T-helper 22 cell (primary cell): Measurements from ENCODE around the gene HYI.

Source experiments
- DNase-seq: peaks from one replicate; pipeline ENCODE4 v3.0.0-alpha.2; 2020; ENCODE audit warnings: low read depth

HYI gene

GRCh38 chr1:43444151-43444828, 9.4 kb downstream of the HYI start:
- DNase-seq, result no peak

GRCh38 chr1:43443197-43443946, 10.4 kb downstream of the HYI start:
- DNase-seq, result no peak

DNA sequence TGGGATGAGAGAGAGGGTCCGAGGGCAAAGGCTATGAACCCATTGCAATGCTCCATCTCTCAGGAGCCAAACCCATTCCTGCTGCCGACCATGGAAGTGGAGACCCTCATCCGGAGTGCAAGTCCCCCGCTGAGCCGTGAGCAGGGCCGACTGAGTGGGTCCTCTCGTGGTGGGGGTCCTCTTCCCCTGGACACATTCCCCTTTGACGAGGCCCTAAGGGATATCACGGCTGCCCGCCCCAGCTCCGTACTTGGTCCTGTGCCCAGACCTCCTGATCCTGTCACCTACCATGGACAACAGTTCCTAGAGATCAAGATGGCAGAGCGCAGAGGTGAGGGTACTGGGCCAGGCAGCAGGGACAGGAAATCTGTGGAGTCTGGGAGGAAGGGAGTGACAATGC, 11.0 kb downstream of the HYI start:
- DNase-seq, result no peak

DNA sequence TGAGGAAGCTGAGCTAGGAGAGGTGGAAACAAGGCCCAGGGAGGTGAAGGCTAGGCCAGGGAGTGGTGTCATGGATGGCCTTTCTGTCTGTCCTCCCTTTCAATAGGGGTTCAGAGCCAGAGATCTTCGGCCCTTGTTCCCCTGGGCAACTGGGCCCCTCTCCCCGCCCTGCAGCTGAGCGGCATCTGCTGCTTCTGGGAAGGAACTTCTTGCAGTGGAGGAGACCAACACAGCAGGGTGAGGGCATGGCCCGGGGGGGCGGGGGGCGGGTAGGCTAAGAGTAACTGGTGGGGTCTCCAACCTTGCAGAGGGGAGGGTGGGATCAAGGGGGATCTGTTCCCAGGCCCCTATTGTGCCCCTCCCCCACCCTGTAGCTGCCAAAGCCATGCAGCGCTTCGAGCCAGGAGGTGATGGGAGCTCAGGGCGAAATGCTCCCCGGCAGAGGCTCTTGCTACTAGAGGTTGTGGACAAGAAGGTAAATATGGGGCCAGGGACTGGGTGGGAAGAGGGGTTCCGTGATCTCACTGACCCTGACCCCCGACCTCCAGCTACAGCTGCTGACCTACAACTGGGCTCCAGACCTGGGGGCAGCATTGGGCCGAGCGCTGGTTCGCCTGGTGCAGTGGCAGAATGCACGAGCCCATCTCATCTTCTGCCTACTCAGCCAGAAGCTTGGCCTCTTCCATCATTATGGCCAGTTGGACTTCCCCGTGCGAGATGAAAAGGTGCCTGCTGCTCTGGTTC, 11.7 kb downstream of the HYI start:
- DNase-seq, result no peak

GRCh38 chr1:43441166-43441893, 12.4 kb downstream of the HYI start:
- no peak for DNase-seq

DNA sequence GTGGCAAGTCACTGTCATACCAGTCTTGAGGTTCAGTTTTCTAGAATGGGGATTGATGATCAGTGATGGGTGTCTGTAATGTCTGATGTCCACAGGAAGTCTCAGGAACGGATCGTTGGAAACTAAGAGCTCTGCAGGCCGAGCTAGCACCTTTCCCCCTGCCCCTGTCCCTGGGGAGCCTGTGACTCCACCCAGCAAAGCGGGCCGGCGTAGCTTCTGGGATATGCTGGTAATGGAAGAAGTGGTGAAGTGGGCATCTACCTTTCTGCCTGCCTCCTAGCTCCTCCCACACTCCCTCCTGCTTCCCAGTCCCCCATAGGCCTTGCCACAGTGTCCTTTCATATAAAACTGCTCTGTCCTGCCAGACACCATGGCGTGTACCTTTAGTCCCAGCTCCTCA, 13.4 kb downstream of the HYI start:
- DNase-seq, result no peak

DNA sequence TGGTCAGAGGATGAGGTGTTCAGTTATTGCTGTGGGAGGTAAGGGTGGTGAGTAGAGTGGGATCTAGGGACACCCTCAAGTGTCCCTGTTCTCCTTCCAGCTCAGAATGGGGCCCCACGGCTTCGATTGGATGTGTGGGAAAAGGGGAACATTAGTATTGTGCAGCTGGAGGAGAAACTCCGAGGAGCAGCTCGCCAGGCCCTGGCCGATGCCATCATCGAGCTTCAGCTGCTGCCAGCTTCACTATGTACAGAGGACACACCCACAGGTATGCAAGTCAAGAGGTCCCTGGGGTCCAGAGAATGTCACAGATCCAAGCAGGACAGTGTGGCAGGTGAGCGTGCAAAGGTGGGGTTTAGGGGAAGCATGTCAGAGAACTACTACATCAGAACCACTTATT, 13.9 kb downstream of the HYI start:
- DNase-seq, result no peak

- no peak for DNase-seq
Observed at GRCh38 chr1:43438953-43439581, 14.7 kb downstream of the HYI start.

DNA sequence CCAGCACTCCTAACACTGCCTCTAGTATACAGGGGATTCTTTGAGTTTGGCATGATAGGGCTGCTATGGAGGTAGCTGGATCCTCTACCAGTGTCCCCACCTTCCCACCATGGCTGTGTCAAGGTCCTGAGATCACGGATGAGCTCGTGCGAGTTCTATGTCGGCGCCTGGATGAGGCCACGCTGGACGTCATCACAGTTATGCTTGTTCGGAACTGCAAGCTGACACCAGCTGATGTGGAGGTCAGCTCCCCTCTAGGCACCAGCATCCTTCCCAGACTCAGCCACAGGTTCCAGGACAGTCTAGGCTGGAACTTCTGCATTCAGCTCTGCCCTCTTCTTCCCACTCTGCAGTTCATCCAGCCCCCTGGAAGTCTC, 15.2 kb downstream of the HYI start:
- DNase-seq, result no peak

DNA sequence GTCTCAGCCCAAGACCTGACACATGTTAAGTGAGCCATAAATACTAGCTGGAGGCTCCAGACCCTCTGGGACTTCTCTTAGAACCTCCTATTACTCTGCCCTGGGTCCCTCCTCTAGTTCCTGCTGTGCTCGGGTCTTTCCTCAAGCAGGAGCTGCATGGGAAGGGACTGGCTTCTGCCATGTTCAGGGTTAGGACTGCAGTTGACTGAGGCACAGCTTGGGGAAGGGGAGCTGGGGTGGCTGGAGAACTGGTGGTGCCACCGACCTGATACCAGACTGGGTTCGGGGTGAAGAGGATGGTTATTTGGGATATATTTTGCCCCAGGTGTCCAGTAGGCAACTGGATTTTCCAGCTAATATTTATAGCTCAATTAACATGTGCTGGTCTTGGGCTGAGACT, 15.7 kb downstream of the HYI start:
- DNase-seq, result no peak

DNA sequence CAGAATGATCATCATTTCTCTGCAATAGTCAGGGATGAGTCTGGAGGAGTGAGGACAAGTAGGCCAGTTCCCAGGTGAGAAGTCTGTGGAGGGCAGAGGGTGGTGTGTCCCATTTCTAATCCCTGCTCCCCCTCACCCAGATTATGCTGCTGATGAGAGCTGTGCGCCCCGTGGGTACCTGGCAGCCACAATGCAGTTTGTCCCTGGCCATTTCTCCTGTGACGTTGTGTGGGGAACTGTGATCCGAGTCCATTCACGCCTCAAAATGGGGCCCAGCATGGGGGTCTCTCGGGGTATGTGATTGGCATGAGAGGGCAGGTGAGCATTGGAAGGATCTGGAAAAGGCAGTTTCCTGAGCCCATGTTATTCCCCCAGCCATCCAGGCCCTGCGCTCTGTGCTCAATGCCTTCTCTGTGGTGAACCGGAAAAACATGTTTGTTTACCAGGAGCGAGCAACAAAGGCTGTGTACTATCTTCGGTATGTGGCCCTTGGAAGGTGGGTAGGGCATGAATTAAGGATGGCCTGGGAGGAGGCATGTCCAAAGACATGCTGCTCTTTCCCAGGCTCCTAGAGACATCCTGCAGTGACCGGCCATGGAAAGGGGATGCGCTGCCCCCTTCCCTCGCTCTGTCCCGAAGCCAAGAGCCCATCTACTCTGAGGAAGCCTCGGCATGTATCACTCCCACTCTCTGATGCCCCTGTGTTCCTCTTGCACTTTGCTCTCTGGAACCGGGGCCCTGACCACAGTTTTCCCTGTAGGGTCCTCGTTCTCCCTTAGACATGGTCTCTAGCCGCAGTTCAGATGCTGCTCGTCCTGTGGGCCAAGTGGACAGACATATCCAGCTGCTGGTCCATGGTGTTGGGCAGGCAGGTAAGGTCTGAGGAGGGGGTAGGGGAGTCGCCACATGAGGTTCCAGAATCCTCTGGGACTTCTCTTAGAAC, 16.4 kb downstream of the HYI start:
- no peak for DNase-seq

DNA sequence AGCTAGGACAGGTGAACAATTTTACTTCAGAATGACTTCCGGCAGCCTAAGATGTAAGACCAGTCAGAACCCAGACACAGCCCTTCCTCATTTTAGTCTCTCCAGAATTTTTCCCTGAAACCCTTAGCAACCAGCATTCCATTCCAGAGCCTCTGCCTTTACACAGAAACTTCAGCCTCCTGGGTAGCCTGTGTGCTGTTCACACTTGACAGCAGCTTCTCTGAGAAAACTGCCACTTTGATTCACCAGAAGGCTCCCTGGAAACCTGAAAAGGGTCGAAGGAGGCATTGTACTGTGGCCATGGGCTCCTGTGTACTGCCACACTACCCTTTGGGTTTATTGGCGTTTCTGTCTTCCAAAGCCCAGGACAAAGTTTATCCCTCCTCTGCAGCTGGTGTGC, 17.4 kb downstream of the HYI start:
- DNase-seq, result no peak

DNA sequence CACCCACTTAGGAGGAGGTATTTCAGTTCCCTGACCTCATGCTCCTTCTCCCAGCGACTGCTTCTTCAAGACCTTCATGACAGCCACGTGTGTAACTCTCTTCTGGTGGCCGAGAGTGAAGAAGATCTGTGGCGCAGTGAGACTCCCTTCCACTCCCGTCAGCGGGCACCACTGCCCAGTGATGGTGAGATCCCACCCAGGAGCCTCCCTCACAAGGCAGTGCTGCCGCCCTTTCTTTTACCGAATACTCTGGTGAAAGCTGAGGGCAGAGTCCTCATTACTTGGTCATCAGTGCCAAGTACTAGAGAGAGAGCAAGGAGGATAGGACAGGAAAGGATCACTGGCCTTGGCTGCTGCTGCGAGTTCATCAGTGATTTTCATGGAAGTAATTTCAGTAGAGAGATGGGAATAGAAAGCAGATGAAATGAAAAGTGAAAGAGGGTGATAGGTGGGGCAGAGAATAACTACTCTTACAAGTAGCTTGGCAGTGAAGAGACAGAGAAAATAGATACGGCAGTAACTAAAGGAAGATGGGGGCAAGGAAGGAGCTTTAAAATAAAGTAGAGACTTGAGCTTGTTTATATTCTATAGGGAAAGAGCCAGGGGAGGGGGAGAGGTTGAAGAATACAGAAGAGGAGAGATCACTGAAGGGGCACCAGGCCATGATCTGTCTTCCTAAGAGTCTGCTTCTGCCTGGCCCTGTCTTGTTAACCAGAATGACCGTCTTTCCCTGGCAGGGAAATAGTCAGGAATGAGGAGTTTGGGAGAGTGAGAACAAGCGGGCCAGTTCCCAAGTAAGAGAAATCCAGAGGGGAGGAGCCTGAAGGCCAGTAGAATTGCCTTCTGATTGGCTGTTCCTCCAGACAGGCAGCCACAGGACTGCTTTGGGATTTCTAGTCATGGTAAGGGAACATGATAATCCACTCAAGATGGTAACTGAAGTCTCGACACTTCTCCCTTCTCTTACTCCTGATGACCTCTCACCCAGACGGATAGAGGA, 18.3 kb downstream of the HYI start:
- DNase-seq, result no peak

- DNase-seq, result no peak
Observed at GRCh38 chr1:43434256-43434655, 19.5 kb downstream of the HYI start.

DNA sequence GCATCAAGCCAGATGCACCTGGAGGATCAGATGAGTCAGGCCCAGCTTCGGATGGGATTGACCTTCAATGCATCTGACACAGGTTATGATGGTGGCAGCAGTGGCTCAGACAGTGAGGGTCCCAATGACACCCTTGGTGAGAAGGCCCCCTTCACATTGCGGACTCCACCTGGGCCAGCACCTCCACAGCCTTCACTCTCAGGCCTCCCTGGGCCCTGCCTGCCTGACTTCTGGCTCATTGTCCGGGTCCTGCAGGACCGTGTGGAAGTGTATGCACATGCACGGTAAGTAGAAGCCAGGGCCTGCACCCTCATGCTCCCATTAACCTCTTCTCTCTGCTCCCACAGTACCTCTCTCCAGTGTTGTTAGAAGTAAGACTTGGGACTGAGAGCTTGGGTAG, 20.8 kb downstream of the HYI start:
- no peak for DNase-seq

DNA sequence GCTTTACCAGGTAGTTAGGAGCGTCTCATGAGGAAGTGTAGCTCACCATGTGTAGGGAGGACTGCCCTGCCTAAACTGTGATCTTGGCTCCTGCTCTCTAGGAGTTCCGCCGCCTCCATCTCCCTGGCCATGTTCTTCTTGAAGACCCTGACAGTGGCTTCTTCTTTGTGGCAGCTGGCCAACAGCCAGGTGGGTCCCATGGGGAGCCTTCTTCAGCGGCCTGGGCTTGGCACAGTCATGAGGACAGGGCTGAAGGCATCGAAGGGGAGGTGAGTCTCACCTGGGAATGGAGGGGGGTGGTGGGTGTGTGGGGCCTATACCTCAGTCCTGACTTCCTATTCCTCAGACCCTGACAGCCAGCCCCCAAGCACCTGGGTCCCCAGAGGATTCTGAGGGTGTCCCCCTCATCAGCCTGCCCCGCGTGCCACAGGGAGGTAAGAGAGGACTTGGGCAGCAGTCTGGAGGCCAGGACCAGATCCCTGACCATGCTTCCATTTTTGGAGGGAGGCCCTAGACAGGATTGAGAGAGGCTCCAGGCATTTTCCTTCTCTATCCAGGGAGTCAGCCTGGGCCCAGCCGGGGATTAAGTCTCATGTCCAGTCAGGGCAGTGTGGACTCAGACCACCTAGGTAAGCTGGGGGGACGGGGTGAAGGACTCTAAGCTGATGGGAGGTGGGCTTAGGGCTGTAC, 21.4 kb downstream of the HYI start:
- no peak for DNase-seq

DNA sequence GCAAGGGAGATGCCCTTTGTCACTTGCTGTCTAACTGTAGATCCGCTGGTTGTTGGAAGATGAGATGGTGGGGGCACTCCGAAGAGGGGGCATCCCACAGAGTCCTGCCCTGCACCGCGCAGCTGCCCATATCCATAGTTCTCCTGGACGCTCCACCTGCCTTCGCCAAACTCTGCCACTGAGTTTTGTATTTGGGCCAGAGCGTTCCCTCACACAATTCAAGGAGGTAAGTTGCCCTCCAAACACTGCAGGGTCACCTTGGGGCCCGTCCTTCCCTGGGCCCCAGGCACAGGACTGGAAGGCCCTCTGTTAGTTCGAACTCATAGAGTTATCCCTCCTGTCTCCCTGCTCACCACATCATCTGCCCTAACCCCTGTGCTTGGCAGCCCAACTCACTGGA, 22.1 kb downstream of the HYI start:
- DNase-seq, result no peak

DNA sequence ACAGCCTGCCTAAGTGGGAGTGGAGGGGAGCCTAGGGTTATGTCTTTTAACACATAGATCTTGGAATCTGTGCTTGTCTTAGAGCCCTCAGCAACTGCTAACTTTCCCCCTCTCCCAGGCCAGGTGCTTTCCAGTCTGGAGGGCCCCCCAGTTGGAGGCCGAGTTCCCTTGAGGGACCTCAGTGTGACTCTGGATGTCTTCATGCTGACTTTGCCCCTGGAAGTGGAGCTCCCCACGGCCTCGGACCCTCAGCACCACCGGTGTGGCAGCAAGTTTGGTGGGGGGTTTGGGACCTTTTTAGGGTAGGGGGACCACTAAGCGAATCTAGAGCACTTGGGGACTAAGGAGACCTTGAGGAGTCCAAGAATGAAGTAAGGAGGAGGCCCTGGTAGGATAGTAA, 22.9 kb downstream of the HYI start:
- DNase-seq, result no peak

- no peak for DNase-seq
Observed at GRCh38 chr1:43427941-43428340, 25.8 kb downstream of the HYI start.
